ACC112 (cell line): ENCODE measurements around the gene SLC6A8.

Source experiments
- H2AFZ ChIP-seq: fragments of 200-600 bp; sonication (generic); one replicate; pipeline ENCODE4 v1.6.0; 2017; ENCODE audit warnings: antibody characterized with exemption, low read length; ENCODE audit not compliant: unreplicated experiment
- H3K27ac ChIP-seq: fragments of 200-600 bp; sonication (generic); 2 replicates; pipeline ENCODE4 v1.5.1; 2014; ENCODE audit warnings: low read depth, mild to moderate bottlenecking, antibody characterized with exemption, low read length, moderate library complexity
- H3K27me3 ChIP-seq: fragments of 200-600 bp; sonication (generic); 2 replicates; pipeline ENCODE4 v1.6.1; 2014; ENCODE audit warnings: mild to moderate bottlenecking, antibody characterized with exemption, low read length, moderate library complexity, mixed read lengths; ENCODE audit not compliant: insufficient read depth
- H3K36me3 ChIP-seq: fragments of 200-600 bp; sonication (generic); 2 replicates; pipeline ENCODE4 v1.6.1; 2016; ENCODE audit warnings: mild to moderate bottlenecking, antibody characterized with exemption, low read length, moderate library complexity, mixed read lengths; ENCODE audit not compliant: insufficient read depth
- H3K4me1 ChIP-seq: fragments of 200-600 bp; sonication (generic); one replicate; pipeline ENCODE4 v1.6.1; 2016; ENCODE audit warnings: low read length, mixed read lengths; ENCODE audit not compliant: insufficient read depth, unreplicated experiment, control insufficient read depth
- H3K4me3 ChIP-seq: fragments of 200-600 bp; sonication (generic); 2 replicates; pipeline ENCODE4 v1.5.1; 2014; ENCODE audit warnings: mild to moderate bottlenecking, low read depth, low read length
- H3K79me2 ChIP-seq: fragments of 200-600 bp; sonication (generic); one replicate; pipeline ENCODE4 v1.6.0; 2016; ENCODE audit warnings: low read length; ENCODE audit not compliant: control insufficient read depth, unreplicated experiment, insufficient read depth

The SLC6A8 gene

GRCh38 chrX:153643431-153644351, 44.0 kb upstream of the SLC6A8 start:
- no peak overlapping the region for H3K27ac ChIP-seq
- no peaks in the 10 kb centered on the region for H3K79me2 ChIP-seq
- H3K4me1 ChIP-seq: no peaks in the 10 kb centered on the region
- H3K27me3 ChIP-seq: peaks cover 65% of the 10 kb centered on the region
- peak overlapping the region; percentile 60 for H2AFZ ChIP-seq
- peak overlapping the region; percentile 73 for H3K4me3 ChIP-seq
- H3K36me3 ChIP-seq: no peaks in the 10 kb centered on the region

- Histone ChIP-seq H2AFZ (no peak overlapping the region), H3K79me2 (no peaks in the 10 kb centered on the region), H3K27ac (no peak overlapping the region), H3K4me3 (no peak overlapping the region), H3K36me3 (no peaks in the 10 kb centered on the region), H3K27me3 (peaks cover 67% of the 10 kb centered on the region), H3K4me1 (no peaks in the 10 kb centered on the region)
Observed at GRCh38 chrX:153644356-153645125, 43.2 kb upstream of the SLC6A8 start.

- peaks cover 67% of the 10 kb centered on the region for H3K27me3 ChIP-seq
Observed at GRCh38 chrX:153645151-153645550, 42.6 kb upstream of the SLC6A8 start.

GRCh38 chrX:153645921-153646488, 41.7 kb upstream of the SLC6A8 start:
- no peaks in the 10 kb centered on the region for H3K4me1 ChIP-seq
- no peaks in the 10 kb centered on the region for H3K36me3 ChIP-seq
- H3K27me3 ChIP-seq: peaks cover 67% of the 10 kb centered on the region
- no peak overlapping the region for H2AFZ ChIP-seq
- no peaks in the 10 kb centered on the region for H3K79me2 ChIP-seq
- no peak overlapping the region for H3K27ac ChIP-seq
- H3K4me3 ChIP-seq: no peak overlapping the region

More at GRCh38 chrX:153645151-153645550, 42.6 kb upstream of the SLC6A8 start:
- Histone ChIP-seq H3K4me1 (no peaks in the 10 kb centered on the region), H2AFZ (no peak overlapping the region), H3K79me2 (no peaks in the 10 kb centered on the region), H3K36me3 (no peaks in the 10 kb centered on the region), H3K4me3 (no peak overlapping the region), H3K27ac (no peak overlapping the region)

GRCh38 chrX:153646620-153647373, 40.9 kb upstream of the SLC6A8 start, which contains the start of gene DUSP9:
DUSP9 (plus strand) TSS chrX:153647203; CDS start chrX:153647954, 751 bp downstream.
- no peak within 1 kb of the TSS for H3K27ac ChIP-seq
- no peaks in the 10 kb centered on the region for H3K4me1 ChIP-seq
- H3K79me2 ChIP-seq: no peaks in the 10 kb centered on the region
- peak within 1 kb of the TSS; percentile 21; the same call in 1 of the 2 replicates for H3K4me3 ChIP-seq
- H2AFZ ChIP-seq: no peak within 1 kb of the TSS
- peaks cover 59% of the 10 kb centered on the region for H3K27me3 ChIP-seq
- H3K36me3 ChIP-seq: no peaks in the 10 kb centered on the region

- no peak overlapping the region for H3K27ac ChIP-seq
- no peak overlapping the region for H2AFZ ChIP-seq
- H3K79me2 ChIP-seq: no peaks in the 10 kb centered on the region
- H3K4me1 ChIP-seq: no peaks in the 10 kb centered on the region
- peaks cover 55% of the 10 kb centered on the region for H3K27me3 ChIP-seq
- H3K4me3 ChIP-seq: peak overlapping the region; percentile 21; the same call in 1 of the 2 replicates
- no peaks in the 10 kb centered on the region for H3K36me3 ChIP-seq
Observed at GRCh38 chrX:153647461-153648357, 40.0 kb upstream of the SLC6A8 start.

- H3K27ac ChIP-seq: no peak overlapping the region
- no peak overlapping the region for H2AFZ ChIP-seq
- H3K79me2 ChIP-seq: no peaks in the 10 kb centered on the region
- H3K27me3 ChIP-seq: peaks cover 46% of the 10 kb centered on the region
- no peak overlapping the region for H3K4me3 ChIP-seq
- H3K4me1 ChIP-seq: no peaks in the 10 kb centered on the region
- H3K36me3 ChIP-seq: no peaks in the 10 kb centered on the region
Observed at GRCh38 chrX:153648358-153649177, 39.2 kb upstream of the SLC6A8 start.

GRCh38 chrX:153649178-153649914, 38.4 kb upstream of the SLC6A8 start:
- H3K4me3 ChIP-seq: no peak overlapping the region
- H3K27me3 ChIP-seq: peaks cover 42% of the 10 kb centered on the region
- no peaks in the 10 kb centered on the region for H3K79me2 ChIP-seq
- H2AFZ ChIP-seq: no peak overlapping the region
- H3K27ac ChIP-seq: no peak overlapping the region
- H3K4me1 ChIP-seq: no peaks in the 10 kb centered on the region
- no peaks in the 10 kb centered on the region for H3K36me3 ChIP-seq
